Endothelial cell of umbilical vein (primary cell): ENCODE results near the gene MSTO1.

ENCODE experiments used
- CTCF ChIP-seq, 2 donors: IDR thresholded peaks; 1 replicate in 1 of 2; 2 replicates in 1 of 2; pipeline ENCODE4 v1.5.1; 2011; ENCODE audit warnings: low read length in 2 of 2, mild to moderate bottlenecking in 2 of 2, moderate library complexity in 2 of 2, control low read depth in 1 of 2, inconsistent platforms in 1 of 2, low read depth in 1 of 2; ENCODE audit not compliant: insufficient read depth in 1 of 2; ENCODE audit errors: extremely low read depth in 1 of 2
- EZH2 ChIP-seq: IDR thresholded peaks from 2 replicates; pipeline ENCODE4 v1.6.1; 2012; ENCODE audit warnings: borderline replicate concordance, low read depth, mild to moderate bottlenecking, moderate library complexity, low read length, inconsistent platforms; ENCODE audit not compliant: severe bottlenecking
- POLR2A ChIP-seq: IDR thresholded peaks from 2 replicates; pipeline ENCODE4 v1.6.1; 2012; ENCODE audit warnings: low read depth, mild to moderate bottlenecking, control low read depth, low read length

- TF ChIP-seq CTCF (IDR thresholded peaks at IDR 0.05; ENCODE audit: extremely low read depth in 1 of 2, insufficient read depth in 1 of 2, low read depth in 1 of 2, low read length in 2 of 2) = no peak
- TF ChIP-seq POLR2A = peak; percentile 32
- TF ChIP-seq EZH2 = no peak
Measured at GRCh38 chr1:155657463-155657862, 47.4 kb downstream of the MSTO1 start.
